ENCODE measurements around the gene CD63.

GRCh38 chr12:55703288-55703687, 25.5 kb downstream of the CD63 start:
- TF ChIP-seq CTCF (IDR thresholded peaks at IDR 0.05) (no peak), USF2 (CRISPR knock-in tag; IDR thresholded peaks at IDR 0.05) (no peak)

Measured in WTC11 (cell line).